HepG2 (cell line): Measurements from ENCODE around the gene S100A10. TPM values are rescaled to one million over a fixed set of nuclear protein-coding genes. Genes with fewer than 3 reads are reported as not detected.

Experiments
- GABPB1 ChIP-seq: IDR thresholded peaks from 2 replicates; pipeline ENCODE4 v1.6.1; 2016; ENCODE audit warnings: mild to moderate bottlenecking, missing genetic modification reagents, moderate library complexity, missing compliant biosample characterization
- HNRNPLL ChIP-seq: fragments of 200-400 bp; formaldehyde crosslinking; IDR thresholded peaks from 2 replicates; pipeline ENCODE4 v1.6.1; 2017; ENCODE audit warnings: mild to moderate bottlenecking, low read depth, low read length; ENCODE audit not compliant: poor library complexity, severe bottlenecking
- MED8 ChIP-seq: sonication (generic); formaldehyde crosslinking; IDR thresholded peaks from 2 replicates; pipeline ENCODE4 v1.8.1; 2023; ENCODE audit warnings: mild to moderate bottlenecking, missing genetic modification reagents; ENCODE audit not compliant: insufficient replicate concordance
- PHF21A ChIP-seq: sonication (generic); formaldehyde crosslinking; IDR thresholded peaks from 2 replicates; pipeline ENCODE4 v1.5.0; 2020; ENCODE audit warnings: mild to moderate bottlenecking, missing genetic modification reagents
- RBAK ChIP-seq: sonication (generic); formaldehyde crosslinking; IDR thresholded peaks from 2 replicates; pipeline ENCODE4 v1.5.1; 2020; ENCODE audit warnings: mild to moderate bottlenecking, missing genetic modification reagents
- SAP130 ChIP-seq: IDR thresholded peaks from 2 replicates; pipeline ENCODE4 v1.6.1; 2016; ENCODE audit warnings: low read depth
- STAG1 ChIP-seq: sonication (generic); formaldehyde crosslinking; IDR thresholded peaks from 2 replicates; pipeline ENCODE4 v1.4.0; 2020; ENCODE audit warnings: missing genetic modification reagents
- TBX2 ChIP-seq: sonication (generic); formaldehyde crosslinking; IDR thresholded peaks from 2 replicates; pipeline ENCODE4 v1.5.0; 2020; ENCODE audit warnings: missing genetic modification reagents, mild to moderate bottlenecking, borderline replicate concordance
- ZNF17 ChIP-seq: sonication (generic); formaldehyde crosslinking; IDR thresholded peaks from 2 replicates; pipeline ENCODE4 v1.5.0; 2020; ENCODE audit warnings: mild to moderate bottlenecking, missing genetic modification reagents
- ZNF235 ChIP-seq: sonication (generic); formaldehyde crosslinking; IDR thresholded peaks from 2 replicates; pipeline ENCODE4 v1.8.1; 2023; ENCODE audit warnings: mild to moderate bottlenecking, missing genetic modification reagents, borderline replicate concordance
- ZNF460 ChIP-seq: sonication (generic); formaldehyde crosslinking; IDR thresholded peaks from 2 replicates; pipeline ENCODE4 v1.5.1; 2020; ENCODE audit warnings: missing genetic modification reagents, mild to moderate bottlenecking, borderline replicate concordance
- ZNF776 ChIP-seq: sonication (generic); formaldehyde crosslinking; IDR thresholded peaks from 2 replicates; pipeline ENCODE4 v1.4.0; 2020; ENCODE audit warnings: mild to moderate bottlenecking, missing genetic modification reagents
- ZNF777 ChIP-seq: sonication (generic); formaldehyde crosslinking; IDR thresholded peaks from 2 replicates; pipeline ENCODE4 v1.4.0; 2020; ENCODE audit warnings: missing genetic modification reagents
- polyA plus RNA-seq, 8 experiments: library from polyadenylated mRNA; depleted of rRNA in 3 of 8; stranded (reverse) in 7 of 8; unstranded in 1 of 8; fragments of >200 nt; fragmentation: Illumina TruSeq in 4 of 8; extraction: Trizol in 4 of 8; gene quantifications; 2 replicates each; pipeline versions ENCODE4 v1.2.1 to v1.2.3, GENCODE V29; 2011 to 2016; ENCODE audit warnings: low read depth in 4 of 8, missing spikeins in 1 of 8, mixed read lengths in 1 of 8; ENCODE audit not compliant: insufficient read depth in 1 of 8
- total RNA-seq, 5 experiments: library from RNA; depleted of rRNA; stranded (reverse); fragments of >200 nt; fragmentation: Illumina TruSeq; extraction: Trizol; gene quantifications; 2 replicates each; pipeline ENCODE4 v1.2.3, GENCODE V29; 2016; ENCODE audit warnings: low read depth in 1 of 5
- TF ChIP-seq, protein P1 (sequence below): IDR thresholded peaks from 2 replicates; pipeline ENCODE4 v1.4.0; 2020; ENCODE audit warnings: mild to moderate bottlenecking, missing genetic modification reagents
- TF ChIP-seq, protein P2 (sequence below): sonication (generic); formaldehyde crosslinking; IDR thresholded peaks from 2 replicates; pipeline ENCODE4 v1.5.1; 2020; ENCODE audit warnings: mild to moderate bottlenecking, missing genetic modification reagents
- TF ChIP-seq, protein P3 (sequence below), 2 experiments: sonication (generic) in 1 of 2; formaldehyde crosslinking in 1 of 2; IDR thresholded peaks; 2 replicates each; pipeline versions ENCODE4 v1.4.0 to v1.6.1; 2018 to 2020; ENCODE audit warnings: missing genetic modification reagents in 2 of 2, borderline replicate concordance in 1 of 2, low read depth in 1 of 2, mild to moderate bottlenecking in 1 of 2, missing biosample characterization in 1 of 2
- TF ChIP-seq, protein P4 (sequence below): sonication (generic); formaldehyde crosslinking; IDR thresholded peaks from 2 replicates; pipeline ENCODE4 v1.4.0; 2020; ENCODE audit warnings: mild to moderate bottlenecking, missing genetic modification reagents

S100A10 gene
- total and polyA plus RNA-seq, 2 of the 13 experiments (the other 11 are each of a cell fraction or from before 2014, with no cell fraction given) = 16.8 to 28.7 TPM

DNA sequence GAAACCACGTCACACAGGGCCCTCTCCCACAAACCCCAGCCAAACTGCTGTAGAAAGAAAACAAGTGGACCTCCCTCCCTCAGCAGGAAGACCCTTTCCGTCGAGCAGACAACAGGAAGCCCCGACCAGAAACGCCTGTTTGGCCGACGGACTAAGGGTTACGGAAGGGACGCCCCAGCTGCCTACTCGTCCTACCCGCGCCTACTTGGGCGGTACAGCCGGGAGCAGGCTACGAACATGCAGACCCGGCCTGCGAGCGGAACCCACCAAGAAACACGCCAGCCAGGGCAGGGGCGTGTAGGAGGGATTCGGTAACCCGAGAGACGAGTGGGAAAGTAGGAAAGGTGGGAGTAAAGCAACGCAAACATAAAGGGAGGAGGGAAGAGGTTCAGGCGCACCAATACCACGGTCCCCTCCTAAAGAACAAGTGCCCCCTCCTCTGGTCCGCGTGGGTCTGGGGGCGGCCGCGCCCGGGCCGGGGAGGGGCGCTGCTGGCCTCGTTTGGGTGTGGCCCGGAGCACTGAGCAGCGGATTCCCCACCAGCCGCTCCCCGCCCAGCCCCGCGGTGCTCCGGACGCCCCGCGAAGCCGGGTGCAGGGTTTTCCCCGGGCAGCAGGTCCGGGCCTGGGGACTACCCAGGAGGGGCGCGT lies 450 bp downstream of the S100A10 start (continued):
- no peak for TF ChIP-seq ZNF460
- no peak for TF ChIP-seq ZNF17 (CRISPR knock-in tag)
- TF ChIP-seq, protein P1, sequence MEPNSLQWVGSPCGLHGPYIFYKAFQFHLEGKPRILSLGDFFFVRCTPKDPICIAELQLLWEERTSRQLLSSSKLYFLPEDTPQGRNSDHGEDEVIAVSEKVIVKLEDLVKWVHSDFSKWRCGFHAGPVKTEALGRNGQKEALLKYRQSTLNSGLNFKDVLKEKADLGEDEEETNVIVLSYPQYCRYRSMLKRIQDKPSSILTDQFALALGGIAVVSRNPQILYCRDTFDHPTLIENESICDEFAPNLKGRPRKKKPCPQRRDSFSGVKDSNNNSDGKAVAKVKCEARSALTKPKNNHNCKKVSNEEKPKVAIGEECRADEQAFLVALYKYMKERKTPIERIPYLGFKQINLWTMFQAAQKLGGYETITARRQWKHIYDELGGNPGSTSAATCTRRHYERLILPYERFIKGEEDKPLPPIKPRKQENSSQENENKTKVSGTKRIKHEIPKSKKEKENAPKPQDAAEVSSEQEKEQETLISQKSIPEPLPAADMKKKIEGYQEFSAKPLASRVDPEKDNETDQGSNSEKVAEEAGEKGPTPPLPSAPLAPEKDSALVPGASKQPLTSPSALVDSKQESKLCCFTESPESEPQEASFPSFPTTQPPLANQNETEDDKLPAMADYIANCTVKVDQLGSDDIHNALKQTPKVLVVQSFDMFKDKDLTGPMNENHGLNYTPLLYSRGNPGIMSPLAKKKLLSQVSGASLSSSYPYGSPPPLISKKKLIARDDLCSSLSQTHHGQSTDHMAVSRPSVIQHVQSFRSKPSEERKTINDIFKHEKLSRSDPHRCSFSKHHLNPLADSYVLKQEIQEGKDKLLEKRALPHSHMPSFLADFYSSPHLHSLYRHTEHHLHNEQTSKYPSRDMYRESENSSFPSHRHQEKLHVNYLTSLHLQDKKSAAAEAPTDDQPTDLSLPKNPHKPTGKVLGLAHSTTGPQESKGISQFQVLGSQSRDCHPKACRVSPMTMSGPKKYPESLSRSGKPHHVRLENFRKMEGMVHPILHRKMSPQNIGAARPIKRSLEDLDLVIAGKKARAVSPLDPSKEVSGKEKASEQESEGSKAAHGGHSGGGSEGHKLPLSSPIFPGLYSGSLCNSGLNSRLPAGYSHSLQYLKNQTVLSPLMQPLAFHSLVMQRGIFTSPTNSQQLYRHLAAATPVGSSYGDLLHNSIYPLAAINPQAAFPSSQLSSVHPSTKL (CRISPR knock-in tag) = 0 out of 2 replicates have a peak, but pooled peaks have one; percentile 6
- 0 out of 2 replicates have a peak, but pooled peaks have one; percentile 4 for TF ChIP-seq SAP130 (CRISPR knock-in tag)
- no peak for TF ChIP-seq MED8 (CRISPR knock-in tag)
- TF ChIP-seq STAG1 (CRISPR knock-in tag) = no peak
- peak; percentile 56 for TF ChIP-seq HNRNPLL
- TF ChIP-seq ZNF777 (CRISPR knock-in tag) = peak; percentile 87
- no peak for TF ChIP-seq PHF21A (CRISPR knock-in tag)
- TF ChIP-seq GABPB1 = no peak
- TF ChIP-seq, protein P2, sequence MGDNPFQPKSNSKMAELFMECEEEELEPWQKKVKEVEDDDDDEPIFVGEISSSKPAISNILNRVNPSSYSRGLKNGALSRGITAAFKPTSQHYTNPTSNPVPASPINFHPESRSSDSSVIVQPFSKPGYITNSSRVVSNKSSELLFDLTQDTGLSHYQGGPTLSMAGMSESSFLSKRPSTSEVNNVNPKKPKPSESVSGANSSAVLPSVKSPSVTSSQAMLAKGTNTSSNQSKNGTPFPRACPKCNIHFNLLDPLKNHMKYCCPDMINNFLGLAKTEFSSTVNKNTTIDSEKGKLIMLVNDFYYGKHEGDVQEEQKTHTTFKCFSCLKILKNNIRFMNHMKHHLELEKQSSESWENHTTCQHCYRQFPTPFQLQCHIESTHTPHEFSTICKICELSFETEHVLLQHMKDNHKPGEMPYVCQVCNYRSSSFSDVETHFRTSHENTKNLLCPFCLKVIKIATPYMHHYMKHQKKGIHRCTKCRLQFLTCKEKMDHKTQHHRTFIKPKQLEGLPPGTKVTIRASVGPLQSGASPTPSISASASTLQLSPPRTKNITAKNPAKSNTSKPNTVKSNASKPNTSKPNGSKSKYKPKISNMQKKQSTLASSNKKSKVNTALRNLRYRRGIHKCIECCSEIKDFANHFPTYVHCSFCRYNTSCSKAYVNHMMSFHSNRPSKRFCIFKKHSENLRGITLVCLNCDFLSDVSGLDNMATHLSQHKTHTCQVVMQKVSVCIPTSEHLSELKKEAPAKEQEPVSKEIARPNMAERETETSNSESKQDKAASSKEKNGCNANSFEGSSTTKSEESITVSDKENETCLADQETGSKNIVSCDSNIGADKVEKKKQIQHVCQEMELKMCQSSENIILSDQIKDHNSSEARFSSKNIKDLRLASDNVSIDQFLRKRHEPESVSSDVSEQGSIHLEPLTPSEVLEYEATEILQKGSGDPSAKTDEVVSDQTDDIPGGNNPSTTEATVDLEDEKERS (CRISPR knock-in tag) = no peak
- TF ChIP-seq, protein P3, sequence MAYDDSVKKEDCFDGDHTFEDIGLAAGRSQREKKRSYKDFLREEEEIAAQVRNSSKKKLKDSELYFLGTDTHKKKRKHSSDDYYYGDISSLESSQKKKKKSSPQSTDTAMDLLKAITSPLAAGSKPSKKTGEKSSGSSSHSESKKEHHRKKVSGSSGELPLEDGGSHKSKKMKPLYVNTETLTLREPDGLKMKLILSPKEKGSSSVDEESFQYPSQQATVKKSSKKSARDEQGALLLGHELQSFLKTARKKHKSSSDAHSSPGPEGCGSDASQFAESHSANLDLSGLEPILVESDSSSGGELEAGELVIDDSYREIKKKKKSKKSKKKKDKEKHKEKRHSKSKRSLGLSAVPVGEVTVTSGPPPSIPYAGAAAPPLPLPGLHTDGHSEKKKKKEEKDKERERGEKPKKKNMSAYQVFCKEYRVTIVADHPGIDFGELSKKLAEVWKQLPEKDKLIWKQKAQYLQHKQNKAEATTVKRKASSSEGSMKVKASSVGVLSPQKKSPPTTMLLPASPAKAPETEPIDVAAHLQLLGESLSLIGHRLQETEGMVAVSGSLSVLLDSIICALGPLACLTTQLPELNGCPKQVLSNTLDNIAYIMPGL (CRISPR knock-in tag; IDR thresholded peaks at IDR 0.05; ENCODE audit: borderline replicate concordance in 1 of 2, low read depth in 1 of 2) = no peak
- no peak for TF ChIP-seq ZNF235 (CRISPR knock-in tag)
- TF ChIP-seq, protein P4, sequence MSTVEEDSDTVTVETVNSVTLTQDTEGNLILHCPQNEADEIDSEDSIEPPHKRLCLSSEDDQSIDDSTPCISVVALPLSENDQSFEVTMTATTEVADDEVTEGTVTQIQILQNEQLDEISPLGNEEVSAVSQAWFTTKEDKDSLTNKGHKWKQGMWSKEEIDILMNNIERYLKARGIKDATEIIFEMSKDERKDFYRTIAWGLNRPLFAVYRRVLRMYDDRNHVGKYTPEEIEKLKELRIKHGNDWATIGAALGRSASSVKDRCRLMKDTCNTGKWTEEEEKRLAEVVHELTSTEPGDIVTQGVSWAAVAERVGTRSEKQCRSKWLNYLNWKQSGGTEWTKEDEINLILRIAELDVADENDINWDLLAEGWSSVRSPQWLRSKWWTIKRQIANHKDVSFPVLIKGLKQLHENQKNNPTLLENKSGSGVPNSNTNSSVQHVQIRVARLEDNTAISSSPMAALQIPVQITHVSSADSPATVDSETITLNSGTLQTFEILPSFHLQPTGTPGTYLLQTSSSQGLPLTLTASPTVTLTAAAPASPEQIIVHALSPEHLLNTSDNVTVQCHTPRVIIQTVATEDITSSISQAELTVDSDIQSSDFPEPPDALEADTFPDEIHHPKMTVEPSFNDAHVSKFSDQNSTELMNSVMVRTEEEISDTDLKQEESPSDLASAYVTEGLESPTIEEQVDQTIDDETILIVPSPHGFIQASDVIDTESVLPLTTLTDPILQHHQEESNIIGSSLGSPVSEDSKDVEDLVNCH (CRISPR knock-in tag) = no peak
- TF ChIP-seq TBX2 (CRISPR knock-in tag) = no peak
- TF ChIP-seq ZNF776 (CRISPR knock-in tag) = 0 out of 2 replicates have a peak, but pooled peaks have one; percentile 26
- TF ChIP-seq RBAK = no peak
